Activated CD4-positive, alpha-beta T cell treated with anti-CD3 and anti-CD28 coated beads, Interleukin-10, Interleukin-2, amounts not matched to agents 100 ng/mL and 50 ng/mL, durations not matched to agents 16 hours and 8 hours (primary cell): ENCODE data around the gene EIF4G3.
"Not testable (repeated sequence)": the region's sequence is repeated elsewhere in the genome, so short reads cannot be mapped to it uniquely, and the experiment has no call there.

Experiments used
- DNase-seq: peaks from one replicate; pipeline ENCODE4 v3.0.0-alpha.2; 2020

The EIF4G3 gene

DNA sequence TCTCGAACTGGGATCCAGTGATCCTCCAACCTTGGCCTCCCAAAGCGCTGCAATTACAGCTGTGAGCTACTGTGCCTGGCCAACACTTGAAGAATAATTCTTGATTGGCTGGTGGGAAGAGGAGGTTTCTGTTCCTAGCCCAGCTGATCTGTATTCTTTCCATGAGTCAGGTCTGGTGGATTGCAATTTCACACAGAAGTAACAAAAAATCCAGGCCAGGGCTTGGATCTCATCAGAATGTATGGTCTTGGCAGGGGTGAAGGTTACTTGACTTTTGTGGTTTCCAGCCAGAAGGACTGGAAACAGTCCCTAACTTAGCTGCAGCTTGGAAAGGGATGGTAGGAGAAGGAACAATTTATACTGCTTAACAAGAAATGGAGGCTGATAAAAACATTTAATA, 384.5 kb downstream of the EIF4G3 start:
- no peak for DNase-seq

DNA sequence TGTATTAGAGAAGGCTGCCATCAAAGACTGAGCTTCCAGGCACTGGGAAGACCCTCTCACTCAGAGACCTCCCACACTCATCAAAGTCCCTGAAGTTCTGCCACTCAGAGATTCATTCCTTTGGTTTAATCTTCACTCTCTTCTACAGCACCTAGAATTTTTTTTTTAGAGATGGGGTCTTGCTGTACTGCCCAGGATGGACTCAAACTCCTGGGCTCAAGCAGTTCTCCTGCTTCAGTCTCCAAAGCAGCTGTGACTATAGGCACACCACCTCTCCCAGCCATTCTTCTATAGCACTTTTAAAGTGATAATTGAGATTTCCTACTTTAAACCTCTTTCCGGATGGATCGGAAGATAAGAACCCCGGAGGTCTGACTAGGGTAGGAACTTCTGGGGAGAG, 385.9 kb downstream of the EIF4G3 start:
- DNase-seq, result no peak

DNA sequence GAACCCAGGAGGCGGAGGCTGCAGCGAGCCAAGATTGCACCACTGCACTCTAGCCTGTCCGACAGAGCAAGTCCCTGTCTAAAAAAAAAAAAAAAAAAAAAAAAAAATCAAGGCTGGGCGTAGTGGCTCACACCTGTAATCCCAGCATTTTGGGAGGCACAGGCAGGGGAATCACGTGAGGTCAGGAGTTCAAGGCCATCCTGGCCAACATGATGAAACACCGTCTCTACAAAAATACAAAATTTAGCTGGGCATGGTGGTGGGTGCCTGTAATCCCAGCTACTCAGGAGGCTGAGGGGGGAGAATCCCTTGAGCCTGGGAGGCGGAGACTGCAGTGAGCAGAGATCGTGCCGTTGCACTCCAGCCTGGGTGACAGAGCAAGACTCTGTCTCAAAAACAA, 387.1 kb downstream of the EIF4G3 start:
- DNase-seq, result not testable (repeated sequence)

DNA sequence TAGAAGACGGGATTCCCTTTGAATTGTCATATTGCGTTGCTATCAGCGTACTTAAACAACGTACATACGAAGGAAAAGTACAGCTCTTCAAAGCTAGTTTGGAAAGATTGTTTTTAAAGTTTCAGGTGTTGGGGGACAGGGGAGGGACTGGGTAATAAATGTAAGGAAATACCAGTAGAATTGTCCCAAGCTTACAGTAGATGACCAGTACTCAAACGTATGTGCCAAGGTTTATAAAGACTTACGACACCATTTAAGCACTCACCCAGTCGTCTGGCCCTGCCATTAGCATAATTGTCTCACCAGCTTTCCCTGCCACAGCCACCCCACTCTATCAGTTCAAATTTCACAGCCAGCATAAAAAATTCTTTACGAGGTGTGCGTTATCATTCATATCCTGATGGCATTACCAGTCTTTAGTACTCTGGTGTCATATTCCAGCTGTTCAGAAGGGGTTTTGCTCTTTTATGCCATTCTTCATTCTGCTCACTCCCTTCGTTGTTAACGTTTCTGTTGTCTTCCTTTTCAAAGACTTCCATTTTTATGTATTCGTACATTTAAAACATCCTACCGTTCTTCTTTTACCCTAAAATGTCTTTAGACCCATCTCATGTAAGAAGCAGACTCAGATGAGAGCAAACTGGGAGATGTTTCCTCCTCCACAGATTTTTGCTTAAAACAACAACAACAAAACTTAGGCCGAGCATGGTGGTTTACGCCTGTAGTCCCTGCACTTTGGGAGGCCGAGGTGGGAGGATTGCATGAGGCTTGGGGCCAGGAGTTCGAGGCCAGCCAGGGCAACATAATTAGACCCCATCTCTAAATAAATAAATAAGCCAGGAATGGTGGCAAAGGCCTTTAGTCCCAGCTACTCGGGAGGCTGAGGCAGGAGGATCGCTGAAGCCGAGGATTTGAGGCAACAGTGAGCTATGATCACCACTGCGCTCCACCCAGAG, 388.6 kb downstream of the EIF4G3 start:
- no peak for DNase-seq

DNA sequence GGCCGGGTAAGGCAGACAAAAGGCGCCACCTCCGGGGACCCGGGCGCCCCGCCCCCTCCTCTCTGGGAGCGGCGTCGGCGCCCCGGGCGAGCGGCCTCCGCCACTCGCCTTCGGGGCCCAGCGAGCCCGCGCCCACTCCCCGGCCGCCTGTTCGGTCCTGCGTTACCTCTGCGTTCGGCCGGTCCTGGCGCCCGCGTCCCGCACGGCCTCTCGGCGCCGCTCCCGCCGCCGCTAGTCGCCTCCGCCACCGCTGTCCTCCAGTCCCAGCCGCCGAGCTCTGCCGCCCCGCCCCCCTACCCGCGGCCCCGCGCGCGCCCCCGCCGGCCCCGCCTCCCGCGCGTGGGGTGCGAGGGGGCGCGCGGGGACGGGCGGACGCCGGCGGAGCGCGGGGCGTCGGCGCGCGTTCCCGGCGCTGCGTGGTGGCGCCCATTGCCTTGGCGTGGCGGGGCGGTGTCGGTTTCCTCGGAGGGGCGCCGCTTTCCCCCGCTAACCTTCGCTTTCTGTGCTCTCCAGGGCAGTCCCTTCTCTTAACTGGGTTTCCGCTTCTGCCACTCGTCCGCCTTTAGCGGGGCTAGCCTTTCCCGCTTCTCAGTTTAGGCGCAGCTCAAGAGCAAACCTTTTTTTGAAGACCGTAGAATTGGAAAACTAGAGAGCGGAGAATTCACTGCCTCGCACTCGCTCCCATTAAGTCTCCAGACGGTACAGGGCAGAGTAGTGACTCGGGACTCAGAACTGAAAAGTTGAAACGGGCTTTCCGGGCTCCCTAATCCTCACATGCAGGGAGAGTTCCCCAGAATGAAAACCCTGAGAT, 389.5 kb downstream of the EIF4G3 start, which contains the start of gene HP1BP3:
Gene HP1BP3 (minus strand): TSS at position 279 of the 811 bp plus-strand sequence. CDS start 6,867 bp downstream, outside the sequence.
- peak; percentile 81 for DNase-seq

DNA sequence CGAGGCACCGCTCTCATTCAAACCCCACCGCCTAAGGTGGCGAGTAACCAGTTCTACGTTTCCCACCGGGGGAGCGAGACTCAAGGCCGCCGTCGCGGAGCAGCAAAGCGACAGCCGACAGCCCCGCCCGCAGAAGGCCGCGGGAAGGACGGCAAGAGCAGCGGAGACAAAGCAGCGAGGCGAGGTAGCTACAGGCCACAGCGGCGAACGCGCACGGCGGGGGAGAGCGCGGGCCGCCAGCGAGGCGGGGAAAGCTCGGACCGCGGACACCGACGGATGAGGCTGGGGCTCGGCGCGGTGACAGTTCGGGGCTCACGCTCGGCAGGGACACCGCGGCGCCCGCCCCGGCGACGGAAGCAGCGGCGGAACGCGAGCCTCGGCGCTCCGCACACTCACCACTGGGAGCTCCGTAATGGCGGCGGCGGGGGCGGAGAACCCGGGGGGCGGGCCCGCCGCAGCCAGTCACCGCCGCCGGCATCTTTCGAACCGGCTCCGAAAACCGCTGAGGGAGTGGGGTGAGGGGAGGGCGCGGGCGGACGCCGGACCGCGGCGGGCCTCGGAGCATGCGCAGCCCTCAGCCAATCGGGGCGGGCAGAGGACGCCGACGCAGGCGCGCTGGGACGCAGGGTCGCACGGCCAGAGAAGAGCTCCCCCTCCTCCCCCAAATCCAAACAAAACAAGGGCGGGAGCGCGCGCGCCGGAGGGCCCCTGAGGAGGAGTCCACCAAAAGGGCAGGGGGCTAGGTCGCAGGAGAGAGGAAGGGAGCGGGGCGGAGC, 390.3 kb downstream of the EIF4G3 start:
- DNase-seq, result peak; percentile 97

DNA sequence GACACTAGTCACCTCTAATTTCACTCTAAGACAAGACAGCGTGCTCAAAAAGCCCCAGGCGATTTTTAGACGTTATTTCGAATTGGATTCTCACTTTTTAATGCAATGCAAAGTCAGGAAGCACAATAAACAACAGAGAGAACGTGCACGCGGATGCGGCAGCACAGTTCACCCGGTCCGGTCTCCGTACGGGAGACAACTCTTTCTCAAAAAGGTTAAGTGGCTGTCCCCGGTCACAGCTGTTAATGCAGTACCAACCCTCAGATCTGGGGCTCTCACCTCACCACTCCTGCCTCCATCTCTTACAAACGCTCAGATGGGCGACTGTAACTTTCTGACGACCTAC, 390.8 kb downstream of the EIF4G3 start:
- DNase-seq, result no peak

DNA sequence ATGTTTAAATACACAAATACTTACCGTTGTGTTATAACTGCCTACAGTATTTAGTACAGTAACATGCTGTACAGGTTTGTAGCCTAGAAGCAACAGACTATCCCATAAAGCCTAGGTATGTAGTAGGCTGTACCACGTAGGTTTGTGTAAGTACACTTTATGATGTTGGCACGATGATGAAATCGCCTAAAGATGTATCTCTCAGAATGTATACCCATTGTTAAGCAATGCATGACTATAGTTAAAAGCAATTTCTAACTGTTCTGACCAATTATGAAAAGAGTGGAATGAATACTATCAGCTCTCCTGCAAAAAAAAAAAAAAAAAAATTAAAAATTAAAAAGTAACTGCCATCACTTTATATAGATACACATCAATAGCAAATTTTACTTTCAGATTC, 401.0 kb downstream of the EIF4G3 start:
- peak; percentile 57 for DNase-seq

DNA sequence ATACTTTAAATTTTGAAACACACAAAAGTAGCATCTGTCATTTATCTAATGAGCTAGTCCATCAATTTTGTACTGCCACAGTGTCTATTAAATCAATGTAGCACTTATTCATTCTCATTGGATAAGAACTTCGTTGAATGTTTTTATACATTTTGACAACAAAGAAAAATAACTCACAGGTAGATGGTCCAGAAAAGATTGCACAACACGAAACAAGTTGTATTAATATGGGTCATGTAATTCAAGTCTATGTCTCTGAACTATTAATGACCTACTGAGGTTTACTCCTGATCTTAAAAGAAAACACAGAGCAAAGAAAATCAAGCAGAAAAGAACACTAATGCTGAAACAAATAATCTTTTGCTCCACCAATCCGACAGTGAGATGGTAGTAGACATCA, 404.9 kb downstream of the EIF4G3 start:
- no peak for DNase-seq

DNA sequence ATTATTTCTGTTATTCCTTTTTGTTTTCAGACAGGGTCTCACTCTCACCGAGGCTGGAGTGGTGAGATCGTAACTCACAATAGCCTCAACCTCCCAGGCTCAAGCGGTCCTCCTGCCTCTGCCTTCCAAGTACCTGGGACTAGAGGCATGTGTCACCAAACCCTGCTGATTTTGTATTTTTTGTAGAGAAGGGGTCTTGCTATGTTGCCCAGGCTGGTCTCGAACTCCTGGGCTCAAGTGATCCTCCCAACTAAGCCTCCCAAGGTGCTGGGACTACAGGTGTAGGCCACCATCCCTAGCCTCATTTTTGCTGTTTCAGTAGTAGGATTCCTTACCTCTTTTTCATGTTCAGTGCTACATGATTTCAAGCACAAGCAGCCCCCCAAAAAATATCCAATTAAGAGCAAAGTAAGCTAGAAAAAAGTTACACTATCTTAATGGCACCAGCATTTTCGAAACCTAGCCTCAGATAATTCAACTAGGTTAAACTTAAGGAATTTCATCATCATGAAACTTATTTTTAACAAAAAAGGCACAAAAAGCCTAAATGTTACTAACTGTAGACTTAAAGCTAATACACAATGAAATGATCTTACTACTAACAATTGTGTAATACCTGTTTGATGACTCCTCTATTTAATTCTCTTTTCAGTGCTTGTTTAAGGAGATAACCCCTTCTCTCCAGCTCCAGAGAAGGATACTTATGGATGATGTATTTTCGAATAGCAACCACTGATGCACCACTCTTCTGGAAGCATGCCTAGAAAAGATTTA, 406.2 kb downstream of the EIF4G3 start:
- DNase-seq, result no peak

DNA sequence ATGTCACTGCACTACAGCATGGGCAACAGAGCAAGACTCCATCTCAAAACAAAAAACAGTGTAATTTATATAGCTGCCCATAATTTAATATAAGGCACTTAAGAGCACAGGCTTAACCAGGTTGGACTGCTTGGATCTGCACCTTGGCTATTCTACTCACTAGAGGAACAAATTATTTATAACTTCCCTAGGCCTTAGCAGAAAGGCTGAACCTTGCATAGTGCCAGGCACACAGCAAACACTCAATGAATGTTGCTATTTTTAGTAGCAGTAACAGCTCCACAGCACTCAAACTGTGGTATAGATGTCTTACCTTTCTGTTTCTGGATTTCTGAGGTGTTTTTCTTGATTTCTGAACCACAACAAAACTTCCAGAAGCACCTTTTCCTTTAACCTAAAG, 409.4 kb downstream of the EIF4G3 start:
- DNase-seq, result no peak

DNA sequence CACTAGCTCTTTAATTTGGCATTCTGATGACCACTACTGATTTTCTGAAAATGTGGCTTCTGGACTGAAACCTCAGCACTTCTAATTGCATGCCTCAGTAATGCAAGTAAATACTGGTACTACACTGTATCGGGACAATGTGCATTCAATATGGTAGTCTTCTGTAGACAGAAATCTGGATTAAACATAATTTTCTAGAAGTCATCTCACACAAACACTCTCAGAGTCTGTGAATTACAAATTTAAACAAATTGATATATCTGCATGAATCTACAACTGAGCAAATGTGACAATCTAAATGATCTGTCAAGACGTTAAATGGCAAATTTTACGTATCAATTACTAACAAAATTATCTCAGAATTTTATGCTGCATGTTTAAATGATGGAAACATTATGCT, 413.3 kb downstream of the EIF4G3 start:
- DNase-seq, result no peak

DNA sequence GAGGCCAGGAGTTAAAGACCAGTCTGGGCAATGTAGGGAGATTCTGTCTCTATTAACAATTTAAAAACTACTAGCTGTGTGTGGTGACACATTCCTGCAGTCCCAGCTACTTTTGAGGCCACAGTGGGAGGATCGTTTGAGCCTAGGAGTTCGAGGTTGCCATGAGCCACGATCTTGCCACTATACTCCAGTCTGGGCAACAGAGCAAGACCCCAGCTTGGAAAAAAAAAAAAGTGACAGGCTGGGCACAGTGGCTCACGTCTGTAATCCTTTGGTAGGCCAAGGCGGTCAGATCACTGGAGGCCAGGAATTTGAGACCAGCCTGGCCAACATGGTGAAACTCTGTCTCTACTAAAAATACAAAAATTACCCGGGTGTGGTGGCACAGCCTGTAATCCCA, 416.4 kb downstream of the EIF4G3 start:
- no peak for DNase-seq
